Fibroblast of lung (primary cell): Measurements from ENCODE around the gene ATAD5. TPM values are rescaled to one million over a fixed set of nuclear protein-coding genes. Genes with fewer than 3 reads are reported as not detected.

Source experiments
- DNase-seq, 2 donors: peaks; one replicate each; pipeline versions ENCODE4 v3.0.0 to v3.0.0-alpha.2; 2010; ENCODE audit warnings: low read depth in 2 of 2
- H2AFZ ChIP-seq: 2 replicates; pipeline ENCODE4 v1.5.1; 2012; ENCODE audit warnings: low read length, control low read depth, inconsistent platforms
- H3K27ac ChIP-seq: 2 replicates; pipeline ENCODE4 v1.5.1; 2011; ENCODE audit warnings: low read length, control low read depth; ENCODE audit not compliant: insufficient read depth
- H3K27me3 ChIP-seq: 2 replicates; pipeline ENCODE4 v1.5.1; 2011; ENCODE audit warnings: mild to moderate bottlenecking, low read length; ENCODE audit not compliant: control insufficient read depth, insufficient read depth
- H3K36me3 ChIP-seq: 2 replicates; pipeline ENCODE4 v1.5.1; 2011; ENCODE audit warnings: low read length; ENCODE audit not compliant: control insufficient read depth, insufficient read depth
- H3K4me1 ChIP-seq: 2 replicates; pipeline ENCODE4 v1.5.1; 2011; ENCODE audit warnings: low read length; ENCODE audit not compliant: control insufficient read depth, insufficient read depth; ENCODE audit errors: extremely low read depth
- H3K4me2 ChIP-seq: 2 replicates; pipeline ENCODE4 v1.5.1; 2011; ENCODE audit warnings: low read length, control low read depth; ENCODE audit not compliant: insufficient read depth; ENCODE audit errors: extremely low read depth
- H3K4me3 ChIP-seq, 4 experiments: fragments of 200-600 bp in 1 of 4; sonication (generic) in 1 of 4; replicated peaks in 1 of 4; 2 replicates each; pipeline ENCODE4 v1.5.1; 2011 to 2016; ENCODE audit warnings: low read length in 4 of 4, low read depth in 3 of 4, mild to moderate bottlenecking in 3 of 4, control low read depth in 2 of 4, inconsistent platforms in 1 of 4, mixed read lengths in 1 of 4; ENCODE audit not compliant: insufficient read depth in 1 of 4; ENCODE audit errors: control extremely low read depth in 1 of 4
- H3K79me2 ChIP-seq: 2 replicates; pipeline ENCODE4 v1.5.1; 2012; ENCODE audit warnings: mild to moderate bottlenecking, low read length, inconsistent platforms; ENCODE audit not compliant: control insufficient read depth, insufficient read depth
- H3K9ac ChIP-seq: 2 replicates; pipeline ENCODE4 v1.5.1; 2011; ENCODE audit warnings: mild to moderate bottlenecking, low read length, control low read depth; ENCODE audit not compliant: insufficient read depth
- H3K9me3 ChIP-seq: 2 replicates; pipeline ENCODE4 v1.5.1; 2012; ENCODE audit warnings: low read depth, low read length; ENCODE audit not compliant: control insufficient read depth, insufficient read depth
- H4K20me1 ChIP-seq: 2 replicates; pipeline ENCODE4 v1.5.1; 2011; ENCODE audit warnings: low read length; ENCODE audit not compliant: control insufficient read depth, insufficient read depth; ENCODE audit errors: extremely low read depth
- CTCF ChIP-seq, 2 donors: IDR thresholded peaks in 1 of 2; conservative IDR thresholded peaks in 1 of 2; 1 replicate in 1 of 2; 2 replicates in 1 of 2; pipeline ENCODE4 v1.5.1; 2011 to 2012; ENCODE audit warnings: low read length in 2 of 2, control low read depth in 1 of 2, inconsistent platforms in 1 of 2, low read depth in 1 of 2, mild to moderate bottlenecking in 1 of 2
- EZH2 ChIP-seq: IDR thresholded peaks from 2 replicates; pipeline ENCODE4 v1.5.1; 2012; ENCODE audit warnings: low read length, control low read depth, mild to moderate bottlenecking; ENCODE audit errors: missing control alignments
- polyA plus RNA-seq, 2 donors: library from polyadenylated mRNA; depleted of rRNA in 1 of 2; stranded (reverse) in 1 of 2; unstranded in 1 of 2; fragments of >200 nt; gene quantifications; 2 replicates each; pipeline ENCODE4 v1.2.1, GENCODE V29; 2011 to 2012; ENCODE audit warnings: missing spikeins in 1 of 2
- total RNA-seq: library from RNA; depleted of rRNA; stranded (reverse); fragments of >200 nt; gene quantifications from 2 replicates; pipeline ENCODE4 v1.2.1, GENCODE V29; 2014

ATAD5 gene
- total and polyA plus RNA-seq, 2 donors (not counting 1 experiment from before 2014, with no cell fraction given), result 0.83 to 1.6 TPM

GRCh38 chr17:30848021-30848420 is 16.3 kb downstream of the ATAD5 start:
- Histone ChIP-seq H3K27me3 (no peaks in the 10 kb centered on the region), H3K36me3 (no peaks in the 10 kb centered on the region), H3K4me3 (no peak overlapping the region), H3K79me2 (no peaks in the 10 kb centered on the region), H3K4me1 (no peaks in the 10 kb centered on the region), H3K27ac (no peak overlapping the region), H3K9ac (no peak overlapping the region), H2AFZ (no peak overlapping the region), H4K20me1 (no peaks in the 10 kb centered on the region), H3K9me3 (no peaks in the 10 kb centered on the region), H3K4me2 (no peak overlapping the region)
- TF ChIP-seq CTCF (conservative IDR thresholded peaks at IDR 0.05 in 1 of 2, IDR thresholded peaks at IDR 0.05 in 1 of 2; ENCODE audit: low read depth in 1 of 2, low read length in 2 of 2) (no peak), EZH2 (no peak)
- DNase-seq, result no peak

GRCh38 chr17:30854146-30854545 is 22.4 kb downstream of the ATAD5 start:
- Histone ChIP-seq H3K9me3 (no peaks in the 10 kb centered on the region), H4K20me1 (no peaks in the 10 kb centered on the region), H3K36me3 (no peaks in the 10 kb centered on the region), H3K4me3 (no peak overlapping the region), H3K4me1 (no peaks in the 10 kb centered on the region), H3K4me2 (no peak overlapping the region), H2AFZ (no peak overlapping the region), H3K27ac (no peak overlapping the region), H3K27me3 (no peaks in the 10 kb centered on the region), H3K79me2 (no peaks in the 10 kb centered on the region), H3K9ac (no peak overlapping the region)
- no peak for DNase-seq
- no peak for TF ChIP-seq CTCF (conservative IDR thresholded peaks at IDR 0.05 in 1 of 2, IDR thresholded peaks at IDR 0.05 in 1 of 2; ENCODE audit: low read depth in 1 of 2, low read length in 2 of 2)
- no peak for TF ChIP-seq EZH2

GRCh38 chr17:30858556-30859250 is 26.9 kb downstream of the ATAD5 start:
- Histone ChIP-seq H3K9me3 (no peaks in the 10 kb centered on the region), H3K4me2 (no peak overlapping the region), H3K27ac (no peak overlapping the region), H2AFZ (no peak overlapping the region), H4K20me1 (no peaks in the 10 kb centered on the region), H3K27me3 (no peaks in the 10 kb centered on the region), H3K4me1 (no peaks in the 10 kb centered on the region), H3K79me2 (no peaks in the 10 kb centered on the region), H3K9ac (no peak overlapping the region), H3K36me3 (no peaks in the 10 kb centered on the region), H3K4me3 (no peak overlapping the region)
- peak; percentile 2 to 39 for DNase-seq
- TF ChIP-seq EZH2 (no peak), CTCF (conservative IDR thresholded peaks at IDR 0.05 in 1 of 2, IDR thresholded peaks at IDR 0.05 in 1 of 2; ENCODE audit: low read depth in 1 of 2, low read length in 2 of 2) (no peak)
